ENCODE data around the gene CNTNAP4. TPM values are rescaled to one million over a fixed set of nuclear protein-coding genes. Genes with fewer than 3 reads are reported as not detected.

The CNTNAP4 gene
- total and polyA plus RNA-seq, 4 donors: 0.06 to 0.09 TPM; not detected in 2

- DNase-seq (ENCODE audit: low spot score): no peak
- no peak overlapping the region for H3K9ac ChIP-seq (ENCODE audit: low read depth in 1 of 2, low read length in 2 of 2)
- H3K4me3 ChIP-seq (ENCODE audit: low read depth in 1 of 3, low read length in 3 of 3): no peak overlapping the region
- H3K4me1 ChIP-seq (ENCODE audit: control insufficient read depth in 4 of 4, insufficient read depth in 4 of 4, low read length in 3 of 4): no peaks in the 10 kb centered on the region
- no peaks in the 10 kb centered on the region for H3K27me3 ChIP-seq (ENCODE audit: control insufficient read depth in 4 of 4, insufficient read depth in 4 of 4, low read length in 3 of 4)
- no peaks in the 10 kb centered on the region for H3K36me3 ChIP-seq (ENCODE audit: control insufficient read depth in 4 of 4, insufficient read depth in 3 of 4, low read depth in 1 of 4, low read length in 3 of 4)
- H3K27ac ChIP-seq (ENCODE audit: low read depth in 1 of 2, low read length in 2 of 2): no peak overlapping the region
- 15% methylated on average over 2 of the region's 2 CpGs for WGBS
- TF ChIP-seq RAD21 (IDR thresholded peaks at IDR 0.05) (peak; percentile 55 to 66), GABPA (IDR thresholded peaks at IDR 0.05 in 1 of 2, conservative IDR thresholded peaks at IDR 0.05 in 1 of 2) (no peak), CTCF (IDR thresholded peaks at IDR 0.05; ENCODE audit: low read depth, low read length, missing input control) (peak; percentile 63)
- H3K9me3 ChIP-seq (ENCODE audit: control insufficient read depth in 4 of 4, low read length in 3 of 4): no peaks in the 10 kb centered on the region
Measured at GRCh38 chr16:76265434-76266045, 11.7 kb upstream of the CNTNAP4 start.

- Histone ChIP-seq H3K9me3 (ENCODE audit: control insufficient read depth in 4 of 4, low read length in 3 of 4) (no peaks in the 10 kb centered on the region), H3K4me1 (ENCODE audit: control insufficient read depth in 4 of 4, insufficient read depth in 4 of 4, low read length in 3 of 4) (no peaks in the 10 kb centered on the region), H3K27me3 (ENCODE audit: control insufficient read depth in 4 of 4, insufficient read depth in 4 of 4, low read length in 3 of 4) (peaks cover 0 to 3% (median 0%) of the 10 kb centered on the region in 4 donors), H3K4me3 (ENCODE audit: low read depth in 1 of 3, low read length in 3 of 3) (no peak overlapping the region), H3K27ac (ENCODE audit: low read depth in 1 of 2, low read length in 2 of 2) (no peak overlapping the region), H3K9ac (ENCODE audit: low read depth in 1 of 2, low read length in 2 of 2) (no peak overlapping the region), H3K36me3 (ENCODE audit: control insufficient read depth in 4 of 4, insufficient read depth in 3 of 4, low read depth in 1 of 4, low read length in 3 of 4) (no peaks in the 10 kb centered on the region)
- DNase-seq (ENCODE audit: low spot score): no peak
- TF ChIP-seq FOXA2 (IDR thresholded peaks at IDR 0.05) (no peak), GABPA (IDR thresholded peaks at IDR 0.05 in 1 of 2, conservative IDR thresholded peaks at IDR 0.05 in 1 of 2) (no peak), TAF1 (conservative IDR thresholded peaks at IDR 0.05) (no peak), ZBTB33 (IDR thresholded peaks at IDR 0.05) (no peak)
- WGBS: 79% methylated on average over 1 of the region's 1 CpG
Measured at GRCh38 chr16:76268824-76269223, 8.4 kb upstream of the CNTNAP4 start.

- no peak for DNase-seq (ENCODE audit: low spot score)
- H3K36me3 ChIP-seq (ENCODE audit: control insufficient read depth in 4 of 4, insufficient read depth in 3 of 4, low read depth in 1 of 4, low read length in 3 of 4): no peaks in the 10 kb centered on the region
- no peak overlapping the region for H3K4me3 ChIP-seq (ENCODE audit: low read depth in 1 of 3, low read length in 3 of 3)
- WGBS: 47% methylated on average over 9 of the region's 9 CpGs
- H3K9ac ChIP-seq (ENCODE audit: low read depth in 1 of 2, low read length in 2 of 2): no peak overlapping the region
- peaks cover 0 to 7% (median 0%) of the 10 kb centered on the region in 4 donors for H3K27me3 ChIP-seq (ENCODE audit: control insufficient read depth in 4 of 4, insufficient read depth in 4 of 4, low read length in 3 of 4)
- TF ChIP-seq NR2F2 (IDR thresholded peaks at IDR 0.05): no peak
- TF ChIP-seq SP1 (IDR thresholded peaks at IDR 0.05): no peak
- TF ChIP-seq ATF3 (IDR thresholded peaks at IDR 0.05): no peak
- TF ChIP-seq ZBTB33 (IDR thresholded peaks at IDR 0.05): no peak
- TF ChIP-seq YY1 (IDR thresholded peaks at IDR 0.05): no peak
- TF ChIP-seq RAD21 (IDR thresholded peaks at IDR 0.05): no peak
- no peak for TF ChIP-seq RXRA (IDR thresholded peaks at IDR 0.05)
- TF ChIP-seq MAX (IDR thresholded peaks at IDR 0.05): no peak
- TF ChIP-seq REST (IDR thresholded peaks at IDR 0.05): no peak
- no peaks in the 10 kb centered on the region for H3K9me3 ChIP-seq (ENCODE audit: control insufficient read depth in 4 of 4, low read length in 3 of 4)
- no peaks in the 10 kb centered on the region for H3K4me1 ChIP-seq (ENCODE audit: control insufficient read depth in 4 of 4, insufficient read depth in 4 of 4, low read length in 3 of 4)
- H3K27ac ChIP-seq (ENCODE audit: low read depth in 1 of 2, low read length in 2 of 2): no peak overlapping the region
Measured at GRCh38 chr16:76277460-76278030, 344 bp downstream of the CNTNAP4 start.

All from liver (tissue), 9 donors.